HUES6 (cell line): ENCODE measurements around the gene LRRC56.

Experiments
- H3K27ac ChIP-seq: 2 replicates; pipeline ENCODE4 v1.7.0; 2013; ENCODE audit warnings: low read depth, mild to moderate bottlenecking, low read length, inconsistent platforms
- H3K27me3 ChIP-seq: 2 replicates; pipeline ENCODE4 v1.6.1; 2013; ENCODE audit warnings: low read length; ENCODE audit not compliant: control insufficient read depth, insufficient read depth
- H3K36me3 ChIP-seq: 2 replicates; pipeline ENCODE4 v1.6.1; 2013; ENCODE audit warnings: low read length; ENCODE audit not compliant: control insufficient read depth, insufficient read depth
- H3K4me1 ChIP-seq: 2 replicates; pipeline ENCODE4 v1.6.1; 2013; ENCODE audit warnings: low read length; ENCODE audit not compliant: control insufficient read depth, insufficient read depth
- H3K4me3 ChIP-seq: 2 replicates; pipeline ENCODE4 v1.5.1; 2013; ENCODE audit warnings: low read depth, low read length
- H3K9ac ChIP-seq: one replicate; pipeline ENCODE4 v1.6.1; 2013; ENCODE audit warnings: mild to moderate bottlenecking, low read length
- H3K9me3 ChIP-seq: 2 replicates; pipeline ENCODE4 v1.6.1; 2013; ENCODE audit warnings: low read depth, low read length; ENCODE audit not compliant: control insufficient read depth, insufficient read depth

The LRRC56 gene

GRCh38 chr11:574632-575312 is 37.4 kb downstream of the LRRC56 start:
- H3K9me3 ChIP-seq: no peaks in the 10 kb centered on the region
- peaks cover 5% of the 10 kb centered on the region for H3K36me3 ChIP-seq
- peaks cover 20% of the 10 kb centered on the region for H3K27me3 ChIP-seq
- peak overlapping the region; percentile 56 for H3K9ac ChIP-seq
- H3K27ac ChIP-seq: no peak overlapping the region
- peak overlapping the region; percentile 86 for H3K4me3 ChIP-seq
- peaks cover 33% of the 10 kb centered on the region for H3K4me1 ChIP-seq

GRCh38 chr11:575313-575995 is 38.1 kb downstream of the LRRC56 start:
- Histone ChIP-seq H3K27ac (no peak overlapping the region), H3K9ac (peak overlapping the region; percentile 56), H3K27me3 (peaks cover 20% of the 10 kb centered on the region), H3K4me3 (peak overlapping the region; percentile 86), H3K9me3 (no peaks in the 10 kb centered on the region), H3K4me1 (peaks cover 33% of the 10 kb centered on the region), H3K36me3 (peaks cover 5% of the 10 kb centered on the region)

GRCh38 chr11:575996-576768 is 38.9 kb downstream of the LRRC56 start, which contains the start of gene PHRF1:
TSS of gene PHRF1 (plus strand) at chr11:576470. CDS start at chr11:581513, 5,043 bp downstream.
- H3K9ac ChIP-seq: peak within 1 kb of the TSS; percentile 100

GRCh38 chr11:576811-577610 is 39.7 kb downstream of the LRRC56 start:
- H3K4me3 ChIP-seq: peak overlapping the region; percentile 99
- H3K4me1 ChIP-seq: peaks cover 24% of the 10 kb centered on the region
- peak overlapping the region; percentile 99 for H3K9ac ChIP-seq
- peaks cover 20% of the 10 kb centered on the region for H3K27me3 ChIP-seq
- no peaks in the 10 kb centered on the region for H3K9me3 ChIP-seq
- H3K36me3 ChIP-seq: peaks cover 15% of the 10 kb centered on the region
- peak overlapping the region; percentile 81; the same call in 1 of the 2 replicates for H3K27ac ChIP-seq

More at GRCh38 chr11:575996-576768, 38.9 kb downstream of the LRRC56 start, which contains the start of gene PHRF1:
- Histone ChIP-seq H3K36me3 (peaks cover 7% of the 10 kb centered on the region), H3K27me3 (peaks cover 20% of the 10 kb centered on the region), H3K27ac (peak within 1 kb of the TSS; percentile 100), H3K4me3 (peak within 1 kb of the TSS; percentile 99), H3K4me1 (peaks cover 30% of the 10 kb centered on the region), H3K9me3 (no peaks in the 10 kb centered on the region)

- peaks cover 19% of the 10 kb centered on the region for H3K36me3 ChIP-seq
- H3K27ac ChIP-seq: no peak overlapping the region
- H3K4me3 ChIP-seq: peak overlapping the region; percentile 99
- peaks cover 20% of the 10 kb centered on the region for H3K27me3 ChIP-seq
- H3K9ac ChIP-seq: peak overlapping the region; percentile 99
- H3K9me3 ChIP-seq: no peaks in the 10 kb centered on the region
- peaks cover 23% of the 10 kb centered on the region for H3K4me1 ChIP-seq
These were observed 40.2 kb downstream of the LRRC56 start for GRCh38 chr11:577611-577894.

GRCh38 chr11:578276-579035 is 41.1 kb downstream of the LRRC56 start:
- Histone ChIP-seq H3K36me3 (peaks cover 21% of the 10 kb centered on the region), H3K27ac (no peak overlapping the region; the same call in 1 of the 2 replicates), H3K9me3 (no peaks in the 10 kb centered on the region), H3K4me1 (peaks cover 23% of the 10 kb centered on the region), H3K27me3 (peaks cover 16% of the 10 kb centered on the region), H3K9ac (no peak overlapping the region), H3K4me3 (peak overlapping the region; percentile 99; the same call in 1 of the 2 replicates)

GRCh38 chr11:579830-580601 is 42.7 kb downstream of the LRRC56 start:
- Histone ChIP-seq H3K27ac (no peak overlapping the region), H3K36me3 (peaks cover 31% of the 10 kb centered on the region), H3K4me3 (no peak overlapping the region), H3K4me1 (peaks cover 15% of the 10 kb centered on the region), H3K9me3 (no peaks in the 10 kb centered on the region), H3K9ac (peak overlapping the region; percentile 19), H3K27me3 (peaks cover 6% of the 10 kb centered on the region)

- Histone ChIP-seq H3K4me3 (no peak overlapping the region), H3K27me3 (no peaks in the 10 kb centered on the region), H3K9me3 (no peaks in the 10 kb centered on the region), H3K36me3 (peaks cover 37% of the 10 kb centered on the region), H3K4me1 (peaks cover 14% of the 10 kb centered on the region), H3K27ac (no peak overlapping the region), H3K9ac (no peak overlapping the region)
These were observed 44.0 kb downstream of the LRRC56 start for GRCh38 chr11:581342-581741.

- Histone ChIP-seq H3K27me3 (no peaks in the 10 kb centered on the region), H3K27ac (no peak overlapping the region), H3K9ac (no peak overlapping the region), H3K36me3 (peaks cover 41% of the 10 kb centered on the region), H3K4me1 (peaks cover 14% of the 10 kb centered on the region), H3K9me3 (no peaks in the 10 kb centered on the region), H3K4me3 (no peak overlapping the region)
These were observed 44.4 kb downstream of the LRRC56 start for GRCh38 chr11:581752-582151.
